HepG2 (cell line): Measurements from ENCODE around the gene GHRL. TPM values are rescaled to one million over a fixed set of nuclear protein-coding genes. Genes with fewer than 3 reads are reported as not detected.

ENCODE experiments used
- FOSL1 ChIP-seq: sonication (generic); formaldehyde crosslinking; IDR thresholded peaks from 2 replicates; pipeline ENCODE4 v1.9.0; 2021; ENCODE audit warnings: missing genetic modification reagents, borderline replicate concordance
- MBD4 ChIP-seq: IDR thresholded peaks from 2 replicates; pipeline ENCODE4 v1.6.1; 2012; ENCODE audit warnings: low read length, inconsistent platforms, borderline replicate concordance
- NKX3-1 ChIP-seq: sonication (generic); formaldehyde crosslinking; IDR thresholded peaks from 2 replicates; pipeline ENCODE4 v1.5.0; 2020; ENCODE audit warnings: missing genetic modification reagents
- RCOR2 ChIP-seq: IDR thresholded peaks from 2 replicates; pipeline ENCODE4 v1.6.1; 2016; ENCODE audit warnings: missing biosample characterization, missing genetic modification reagents
- YEATS4 ChIP-seq: sonication (generic); formaldehyde crosslinking; IDR thresholded peaks from 2 replicates; pipeline ENCODE4 v1.4.0; 2020; ENCODE audit warnings: missing genetic modification reagents, borderline replicate concordance
- ZFAT ChIP-seq: sonication (generic); formaldehyde crosslinking; conservative IDR thresholded peaks from 2 replicates; pipeline ENCODE4 v1.8.1; 2023; ENCODE audit warnings: missing genetic modification reagents, inconsistent platforms
- ZNF263 ChIP-seq: sonication (generic); formaldehyde crosslinking; IDR thresholded peaks from 2 replicates; pipeline ENCODE4 v1.4.0; 2020; ENCODE audit warnings: missing genetic modification reagents
- polyA plus RNA-seq, 8 experiments: library from polyadenylated mRNA; depleted of rRNA in 3 of 8; stranded (reverse) in 7 of 8; unstranded in 1 of 8; fragments of >200 nt; fragmentation: Illumina TruSeq in 4 of 8; extraction: Trizol in 4 of 8; gene quantifications; 2 replicates each; pipeline versions ENCODE4 v1.2.1 to v1.2.3, GENCODE V29; 2011 to 2016; ENCODE audit warnings: low read depth in 4 of 8, missing spikeins in 1 of 8, mixed read lengths in 1 of 8; ENCODE audit not compliant: insufficient read depth in 1 of 8
- total RNA-seq, 5 experiments: library from RNA; depleted of rRNA; stranded (reverse); fragments of >200 nt; fragmentation: Illumina TruSeq; extraction: Trizol; gene quantifications; 2 replicates each; pipeline ENCODE4 v1.2.3, GENCODE V29; 2016; ENCODE audit warnings: low read depth in 1 of 5
- TF ChIP-seq, protein P1 (sequence below): sonication (generic); formaldehyde crosslinking; IDR thresholded peaks from 2 replicates; pipeline ENCODE4 v1.9.0; 2021; ENCODE audit warnings: missing genetic modification reagents, borderline replicate concordance
- TF ChIP-seq, protein P2 (sequence below): sonication (generic); formaldehyde crosslinking; IDR thresholded peaks from 2 replicates; pipeline ENCODE4 v1.5.0; 2020; ENCODE audit warnings: mild to moderate bottlenecking, missing genetic modification reagents
- TF ChIP-seq, protein P3 (sequence below): IDR thresholded peaks from 2 replicates; pipeline ENCODE4 v1.6.1; 2016; ENCODE audit warnings: control low read depth
- TF ChIP-seq, protein P4 (sequence below): sonication (generic); formaldehyde crosslinking; IDR thresholded peaks from 2 replicates; pipeline ENCODE4 v1.4.0; 2020; ENCODE audit warnings: missing genetic modification reagents, borderline replicate concordance
- TF ChIP-seq, protein P5 (sequence below): IDR thresholded peaks from 2 replicates; pipeline ENCODE4 v1.6.1; 2012; ENCODE audit warnings: low read depth, low read length, improper control_type of control experiment
- TF ChIP-seq, protein P6 (sequence below): sonication (generic); formaldehyde crosslinking; conservative IDR thresholded peaks from 2 replicates; pipeline ENCODE4 v1.4.0; 2020; ENCODE audit warnings: missing genetic modification reagents

The GHRL gene
- total and polyA plus RNA-seq, 2 of the 13 experiments (the other 11 are each of a cell fraction or from before 2014, with no cell fraction given): 0.09 TPM; not detected in 1

DNA sequence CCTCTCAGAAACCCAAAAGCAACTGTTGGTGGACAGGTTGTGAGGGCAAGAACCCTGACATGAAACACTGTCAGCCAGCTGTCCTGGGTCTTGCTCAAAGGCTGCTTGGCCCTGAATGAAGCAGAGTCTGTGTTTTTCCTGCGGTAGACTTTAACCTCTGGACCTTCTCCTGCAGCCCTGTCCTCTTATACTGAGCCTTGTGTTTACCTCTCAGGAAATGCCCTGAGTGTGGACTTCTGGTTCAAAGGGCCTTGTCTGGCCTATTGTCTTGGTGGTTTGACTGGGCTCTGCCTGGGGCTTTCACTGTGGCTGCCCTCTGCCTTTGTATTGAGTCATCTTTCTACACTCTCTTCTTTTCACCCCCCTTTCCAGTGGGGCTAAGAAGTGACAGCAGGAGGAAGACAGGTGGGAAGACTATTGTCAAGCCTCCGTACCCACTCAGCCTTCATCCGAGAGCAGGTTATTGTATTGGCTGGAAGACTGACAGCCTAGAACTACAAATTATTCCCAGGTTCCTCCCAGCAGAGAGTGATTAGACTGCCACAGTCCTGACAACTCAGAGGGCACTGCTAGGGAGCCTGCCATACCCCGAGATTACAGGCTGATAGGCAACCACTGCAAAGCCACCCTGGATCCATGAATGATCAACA, 24.7 kb upstream of the GHRL start (continued):
- TF ChIP-seq YEATS4 (peak; percentile 66; the same call in 1 of the 2 replicates), NKX3-1 (CRISPR knock-in tag) (no peak), ZFAT (CRISPR knock-in tag) (no peak), FOSL1 (no peak), RCOR2 (CRISPR knock-in tag) (peak; percentile 89), MBD4 (no peak), ZNF263 (CRISPR knock-in tag) (no peak)
- TF ChIP-seq, protein P1, sequence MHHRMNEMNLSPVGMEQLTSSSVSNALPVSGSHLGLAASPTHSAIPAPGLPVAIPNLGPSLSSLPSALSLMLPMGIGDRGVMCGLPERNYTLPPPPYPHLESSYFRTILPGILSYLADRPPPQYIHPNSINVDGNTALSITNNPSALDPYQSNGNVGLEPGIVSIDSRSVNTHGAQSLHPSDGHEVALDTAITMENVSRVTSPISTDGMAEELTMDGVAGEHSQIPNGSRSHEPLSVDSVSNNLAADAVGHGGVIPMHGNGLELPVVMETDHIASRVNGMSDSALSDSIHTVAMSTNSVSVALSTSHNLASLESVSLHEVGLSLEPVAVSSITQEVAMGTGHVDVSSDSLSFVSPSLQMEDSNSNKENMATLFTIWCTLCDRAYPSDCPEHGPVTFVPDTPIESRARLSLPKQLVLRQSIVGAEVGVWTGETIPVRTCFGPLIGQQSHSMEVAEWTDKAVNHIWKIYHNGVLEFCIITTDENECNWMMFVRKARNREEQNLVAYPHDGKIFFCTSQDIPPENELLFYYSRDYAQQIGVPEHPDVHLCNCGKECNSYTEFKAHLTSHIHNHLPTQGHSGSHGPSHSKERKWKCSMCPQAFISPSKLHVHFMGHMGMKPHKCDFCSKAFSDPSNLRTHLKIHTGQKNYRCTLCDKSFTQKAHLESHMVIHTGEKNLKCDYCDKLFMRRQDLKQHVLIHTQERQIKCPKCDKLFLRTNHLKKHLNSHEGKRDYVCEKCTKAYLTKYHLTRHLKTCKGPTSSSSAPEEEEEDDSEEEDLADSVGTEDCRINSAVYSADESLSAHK (CRISPR knock-in tag): no peak
- TF ChIP-seq, protein P2, sequence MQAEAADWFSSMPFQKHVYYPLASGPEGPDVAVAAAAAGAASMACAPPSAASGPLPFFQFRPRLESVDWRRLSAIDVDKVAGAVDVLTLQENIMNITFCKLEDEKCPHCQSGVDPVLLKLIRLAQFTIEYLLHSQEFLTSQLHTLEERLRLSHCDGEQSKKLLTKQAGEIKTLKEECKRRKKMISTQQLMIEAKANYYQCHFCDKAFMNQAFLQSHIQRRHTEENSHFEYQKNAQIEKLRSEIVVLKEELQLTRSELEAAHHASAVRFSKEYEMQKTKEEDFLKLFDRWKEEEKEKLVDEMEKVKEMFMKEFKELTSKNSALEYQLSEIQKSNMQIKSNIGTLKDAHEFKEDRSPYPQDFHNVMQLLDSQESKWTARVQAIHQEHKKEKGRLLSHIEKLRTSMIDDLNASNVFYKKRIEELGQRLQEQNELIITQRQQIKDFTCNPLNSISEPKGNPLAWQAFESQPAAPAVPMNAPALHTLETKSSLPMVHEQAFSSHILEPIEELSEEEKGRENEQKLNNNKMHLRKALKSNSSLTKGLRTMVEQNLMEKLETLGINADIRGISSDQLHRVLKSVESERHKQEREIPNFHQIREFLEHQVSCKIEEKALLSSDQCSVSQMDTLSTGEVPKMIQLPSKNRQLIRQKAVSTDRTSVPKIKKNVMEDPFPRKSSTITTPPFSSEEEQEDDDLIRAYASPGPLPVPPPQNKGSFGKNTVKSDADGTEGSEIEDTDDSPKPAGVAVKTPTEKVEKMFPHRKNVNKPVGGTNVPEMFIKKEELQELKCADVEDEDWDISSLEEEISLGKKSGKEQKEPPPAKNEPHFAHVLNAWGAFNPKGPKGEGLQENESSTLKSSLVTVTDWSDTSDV: no peak
- TF ChIP-seq, protein P3, sequence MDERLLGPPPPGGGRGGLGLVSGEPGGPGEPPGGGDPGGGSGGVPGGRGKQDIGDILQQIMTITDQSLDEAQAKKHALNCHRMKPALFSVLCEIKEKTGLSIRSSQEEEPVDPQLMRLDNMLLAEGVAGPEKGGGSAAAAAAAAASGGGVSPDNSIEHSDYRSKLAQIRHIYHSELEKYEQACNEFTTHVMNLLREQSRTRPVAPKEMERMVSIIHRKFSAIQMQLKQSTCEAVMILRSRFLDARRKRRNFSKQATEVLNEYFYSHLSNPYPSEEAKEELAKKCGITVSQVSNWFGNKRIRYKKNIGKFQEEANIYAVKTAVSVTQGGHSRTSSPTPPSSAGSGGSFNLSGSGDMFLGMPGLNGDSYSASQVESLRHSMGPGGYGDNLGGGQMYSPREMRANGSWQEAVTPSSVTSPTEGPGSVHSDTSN (CRISPR knock-in tag): no peak
- TF ChIP-seq, protein P4, sequence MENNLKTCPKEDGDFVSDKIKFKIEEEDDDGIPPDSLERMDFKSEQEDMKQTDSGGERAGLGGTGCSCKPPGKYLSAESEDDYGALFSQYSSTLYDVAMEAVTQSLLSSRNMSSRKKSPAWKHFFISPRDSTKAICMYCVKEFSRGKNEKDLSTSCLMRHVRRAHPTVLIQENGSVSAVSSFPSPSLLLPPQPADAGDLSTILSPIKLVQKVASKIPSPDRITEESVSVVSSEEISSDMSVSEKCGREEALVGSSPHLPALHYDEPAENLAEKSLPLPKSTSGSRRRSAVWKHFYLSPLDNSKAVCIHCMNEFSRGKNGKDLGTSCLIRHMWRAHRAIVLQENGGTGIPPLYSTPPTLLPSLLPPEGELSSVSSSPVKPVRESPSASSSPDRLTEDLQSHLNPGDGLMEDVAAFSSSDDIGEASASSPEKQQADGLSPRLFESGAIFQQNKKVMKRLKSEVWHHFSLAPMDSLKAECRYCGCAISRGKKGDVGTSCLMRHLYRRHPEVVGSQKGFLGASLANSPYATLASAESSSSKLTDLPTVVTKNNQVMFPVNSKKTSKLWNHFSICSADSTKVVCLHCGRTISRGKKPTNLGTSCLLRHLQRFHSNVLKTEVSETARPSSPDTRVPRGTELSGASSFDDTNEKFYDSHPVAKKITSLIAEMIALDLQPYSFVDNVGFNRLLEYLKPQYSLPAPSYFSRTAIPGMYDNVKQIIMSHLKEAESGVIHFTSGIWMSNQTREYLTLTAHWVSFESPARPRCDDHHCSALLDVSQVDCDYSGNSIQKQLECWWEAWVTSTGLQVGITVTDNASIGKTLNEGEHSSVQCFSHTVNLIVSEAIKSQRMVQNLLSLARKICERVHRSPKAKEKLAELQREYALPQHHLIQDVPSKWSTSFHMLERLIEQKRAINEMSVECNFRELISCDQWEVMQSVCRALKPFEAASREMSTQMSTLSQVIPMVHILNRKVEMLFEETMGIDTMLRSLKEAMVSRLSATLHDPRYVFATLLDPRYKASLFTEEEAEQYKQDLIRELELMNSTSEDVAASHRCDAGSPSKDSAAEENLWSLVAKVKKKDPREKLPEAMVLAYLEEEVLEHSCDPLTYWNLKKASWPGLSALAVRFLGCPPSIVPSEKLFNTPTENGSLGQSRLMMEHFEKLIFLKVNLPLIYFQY (CRISPR knock-in tag): peak; percentile 24; the same call in 1 of the 2 replicates
- TF ChIP-seq, protein P5, sequence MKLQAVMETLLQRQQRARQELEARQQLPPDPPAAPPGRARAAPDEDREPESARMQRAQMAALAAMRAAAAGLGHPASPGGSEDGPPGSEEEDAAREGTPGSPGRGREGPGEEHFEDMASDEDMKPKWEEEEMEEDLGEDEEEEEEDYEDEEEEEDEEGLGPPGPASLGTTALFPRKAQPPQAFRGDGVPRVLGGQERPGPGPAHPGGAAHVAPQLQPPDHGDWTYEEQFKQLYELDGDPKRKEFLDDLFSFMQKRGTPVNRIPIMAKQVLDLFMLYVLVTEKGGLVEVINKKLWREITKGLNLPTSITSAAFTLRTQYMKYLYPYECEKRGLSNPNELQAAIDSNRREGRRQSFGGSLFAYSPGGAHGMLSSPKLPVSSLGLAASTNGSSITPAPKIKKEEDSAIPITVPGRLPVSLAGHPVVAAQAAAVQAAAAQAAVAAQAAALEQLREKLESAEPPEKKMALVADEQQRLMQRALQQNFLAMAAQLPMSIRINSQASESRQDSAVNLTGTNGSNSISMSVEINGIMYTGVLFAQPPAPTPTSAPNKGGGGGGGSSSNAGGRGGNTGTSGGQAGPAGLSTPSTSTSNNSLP: no peak
- TF ChIP-seq, protein P6, sequence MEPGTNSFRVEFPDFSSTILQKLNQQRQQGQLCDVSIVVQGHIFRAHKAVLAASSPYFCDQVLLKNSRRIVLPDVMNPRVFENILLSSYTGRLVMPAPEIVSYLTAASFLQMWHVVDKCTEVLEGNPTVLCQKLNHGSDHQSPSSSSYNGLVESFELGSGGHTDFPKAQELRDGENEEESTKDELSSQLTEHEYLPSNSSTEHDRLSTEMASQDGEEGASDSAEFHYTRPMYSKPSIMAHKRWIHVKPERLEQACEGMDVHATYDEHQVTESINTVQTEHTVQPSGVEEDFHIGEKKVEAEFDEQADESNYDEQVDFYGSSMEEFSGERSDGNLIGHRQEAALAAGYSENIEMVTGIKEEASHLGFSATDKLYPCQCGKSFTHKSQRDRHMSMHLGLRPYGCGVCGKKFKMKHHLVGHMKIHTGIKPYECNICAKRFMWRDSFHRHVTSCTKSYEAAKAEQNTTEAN (CRISPR knock-in tag): no peak
